ENCODE measurements around the gene DNAAF6.

- TF ChIP-seq, protein P1, sequence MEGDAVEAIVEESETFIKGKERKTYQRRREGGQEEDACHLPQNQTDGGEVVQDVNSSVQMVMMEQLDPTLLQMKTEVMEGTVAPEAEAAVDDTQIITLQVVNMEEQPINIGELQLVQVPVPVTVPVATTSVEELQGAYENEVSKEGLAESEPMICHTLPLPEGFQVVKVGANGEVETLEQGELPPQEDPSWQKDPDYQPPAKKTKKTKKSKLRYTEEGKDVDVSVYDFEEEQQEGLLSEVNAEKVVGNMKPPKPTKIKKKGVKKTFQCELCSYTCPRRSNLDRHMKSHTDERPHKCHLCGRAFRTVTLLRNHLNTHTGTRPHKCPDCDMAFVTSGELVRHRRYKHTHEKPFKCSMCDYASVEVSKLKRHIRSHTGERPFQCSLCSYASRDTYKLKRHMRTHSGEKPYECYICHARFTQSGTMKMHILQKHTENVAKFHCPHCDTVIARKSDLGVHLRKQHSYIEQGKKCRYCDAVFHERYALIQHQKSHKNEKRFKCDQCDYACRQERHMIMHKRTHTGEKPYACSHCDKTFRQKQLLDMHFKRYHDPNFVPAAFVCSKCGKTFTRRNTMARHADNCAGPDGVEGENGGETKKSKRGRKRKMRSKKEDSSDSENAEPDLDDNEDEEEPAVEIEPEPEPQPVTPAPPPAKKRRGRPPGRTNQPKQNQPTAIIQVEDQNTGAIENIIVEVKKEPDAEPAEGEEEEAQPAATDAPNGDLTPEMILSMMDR (conservative IDR thresholded peaks at IDR 0.05; ENCODE audit: low read length): no peak
- no peak for TF ChIP-seq EZH2phosphoT487 (IDR thresholded peaks at IDR 0.05; ENCODE audit: borderline replicate concordance, low read depth, low read length)
Observed at GRCh38 chrX:107168257-107168656, 38.2 kb upstream of the DNAAF6 start.

All from OCI-LY7 (cell line).